HCT116 (cell line): Measurements from ENCODE around the gene FGFBP2. TPM values are rescaled to one million over a fixed set of nuclear protein-coding genes. Genes with fewer than 3 reads are reported as not detected.

Experiments
- ATAC-seq: fragments of 200-7000 bp; cut with Tn5 transposase; 2 replicates; pipeline ENCODE4 v1.9.1; 2020; ENCODE audit warnings: mild to moderate bottlenecking, moderate library complexity
- BruUV-seq: library from RNA; stranded (reverse); fragments of 400-500 nt; replicated peaks from 2 replicates; lab custom pipeline; 2021; lab: Mats Ljungman, UMichigan
- CTCF ChIA-PET: fragments of 300-600 bp; sonication (Branson Sonifier 250); formaldehyde crosslinking; loops from one replicate; lab custom pipeline; 2021; ENCODE audit warnings: antibody characterized with exemption; lab: Charles Lee
- POLR2A ChIA-PET: fragments of 300-600, 350-600 bp; sonication (Branson Sonifier 250); formaldehyde crosslinking; loops from one replicate; lab custom pipeline; 2021; ENCODE audit warnings: antibody characterized with exemption; lab: Charles Lee
- RAD21 ChIA-PET, 2 experiments: fragments of 300-600 bp; sonication (Branson Sonifier 250); formaldehyde crosslinking; loops; one replicate each; lab custom pipeline; 2023; ENCODE audit warnings: low total read pairs in 2 of 2; ENCODE audit not compliant: uncharacterized antibody in 2 of 2, unreplicated experiment in 2 of 2, low non-redundant PET in 1 of 2; lab: Charles Lee
- DNase-seq: peaks from one replicate; pipeline ENCODE4 v3.0.0-alpha.2; 2010; ENCODE audit warnings: low read depth, low spot score
- H2AFZ ChIP-seq: fragments of 200-600 bp; shearing (Covaris generic), sonication (generic); 2 replicates; pipeline ENCODE4 v1.6.1; 2017; ENCODE audit warnings: low read depth, mixed run types, mixed read lengths, antibody characterized with exemption, low read length; ENCODE audit not compliant: poor library complexity, severe bottlenecking
- H3K27ac ChIP-seq: 2 replicates; pipeline ENCODE4 v1.5.1; 2012; ENCODE audit warnings: low read depth, low read length
- H3K27me3 ChIP-seq: fragments of 200-600 bp; sonication (generic); 2 replicates; pipeline ENCODE4 v1.6.1; 2016; ENCODE audit warnings: mixed run types, low read length, mixed read lengths; ENCODE audit not compliant: insufficient read depth
- H3K36me3 ChIP-seq, 2 experiments: fragments of 200-500 bp in 1 of 2; fragments of 200-600 bp in 1 of 2; sonication (Bioruptor generic) in 1 of 2; sonication (generic) in 1 of 2; 2 replicates each; pipeline versions ENCODE4 v1.5.1 to v1.6.1; 2014 to 2016; ENCODE audit warnings: low read length in 2 of 2, inconsistent platforms in 1 of 2, mixed read lengths in 1 of 2, mixed run types in 1 of 2; ENCODE audit not compliant: insufficient read depth in 2 of 2, control insufficient read depth in 1 of 2
- H3K4me1 ChIP-seq, 2 experiments: fragments of 200-600 bp in 1 of 2; sonication (generic) in 1 of 2; 2 replicates each; pipeline versions ENCODE4 v1.5.1 to v1.6.1; 2012 to 2017; ENCODE audit warnings: low read length in 2 of 2, inconsistent platforms in 1 of 2, mild to moderate bottlenecking in 1 of 2, mixed read lengths in 1 of 2, mixed run types in 1 of 2, moderate library complexity in 1 of 2; ENCODE audit not compliant: insufficient read depth in 2 of 2, control insufficient read depth in 1 of 2
- H3K4me2 ChIP-seq: fragments of 200-600 bp; sonication (generic); 2 replicates; pipeline ENCODE4 v1.6.1; 2017; ENCODE audit warnings: mixed run types, low read length, mixed read lengths
- H3K4me3 ChIP-seq, 2 experiments: fragments of 200-600 bp in 1 of 2; sonication (generic) in 1 of 2; replicated peaks in 1 of 2; 2 replicates each; pipeline ENCODE4 v1.5.1; 2011 to 2016; ENCODE audit warnings: low read length in 2 of 2, control low read depth in 1 of 2, low read depth in 1 of 2, mild to moderate bottlenecking in 1 of 2, mixed read lengths in 1 of 2, mixed run types in 1 of 2
- H3K79me2 ChIP-seq: fragments of 200-600 bp; sonication (generic); 2 replicates; pipeline ENCODE4 v1.6.1; 2017; ENCODE audit warnings: mild to moderate bottlenecking, mixed run types, low read length, moderate library complexity, mixed read lengths; ENCODE audit not compliant: insufficient read depth
- H3K9ac ChIP-seq: fragments of 200-600 bp; sonication (generic); 2 replicates; pipeline ENCODE4 v1.6.1; 2016; ENCODE audit warnings: low read length, mixed read lengths
- H3K9me2 ChIP-seq: fragments of 200-600 bp; sonication (generic), shearing (Covaris generic); 2 replicates; pipeline ENCODE4 v1.6.1; 2017; ENCODE audit warnings: mixed run types, mild to moderate bottlenecking, moderate library complexity; ENCODE audit not compliant: insufficient read depth
- H3K9me3 ChIP-seq, 2 experiments: fragments of 200-500 bp in 1 of 2; fragments of 200-600 bp in 1 of 2; sonication (Bioruptor generic) in 1 of 2; sonication (generic) in 1 of 2; 2 replicates each; pipeline ENCODE4 v1.6.1; 2014 to 2017; ENCODE audit warnings: low read length in 2 of 2, mixed read lengths in 2 of 2, inconsistent platforms in 1 of 2, low read depth in 1 of 2, mild to moderate bottlenecking in 1 of 2, mixed run types in 1 of 2, moderate library complexity in 1 of 2; ENCODE audit not compliant: control insufficient read depth in 1 of 2, insufficient read depth in 1 of 2
- H4K20me1 ChIP-seq: fragments of 200-600 bp; sonication (generic), shearing (Covaris generic); 2 replicates; pipeline ENCODE4 v1.6.1; 2017; ENCODE audit warnings: mixed run types, mild to moderate bottlenecking, moderate library complexity; ENCODE audit not compliant: insufficient read depth
- CBX3 ChIP-seq: IDR thresholded peaks from 2 replicates; pipeline ENCODE4 v1.6.1; 2012; ENCODE audit warnings: low read depth
- CEBPB ChIP-seq: IDR thresholded peaks from 2 replicates; pipeline ENCODE4 v1.6.1; 2012; ENCODE audit warnings: low read depth
- EGR1 ChIP-seq: IDR thresholded peaks from 2 replicates; pipeline ENCODE4 v1.6.1; 2012; ENCODE audit warnings: low read depth
- ELF1 ChIP-seq: IDR thresholded peaks from 2 replicates; pipeline ENCODE4 v1.6.1; 2012; ENCODE audit warnings: low read depth, borderline replicate concordance
- FOSL1 ChIP-seq: IDR thresholded peaks from 2 replicates; pipeline ENCODE4 v1.6.1; 2012; ENCODE audit warnings: low read depth
- JUND ChIP-seq: IDR thresholded peaks from 2 replicates; pipeline ENCODE4 v1.6.1; 2012
- RAD21 ChIP-seq: IDR thresholded peaks from 2 replicates; pipeline ENCODE4 v1.6.1; 2012; ENCODE audit warnings: low read depth, mild to moderate bottlenecking
- ZFX ChIP-seq: fragments of 450-650 bp; IDR thresholded peaks from 2 replicates; pipeline ENCODE4 v1.6.1; 2017
- ZNF274 ChIP-seq: fragments of 200-500 bp; sonication (Bioruptor generic); IDR thresholded peaks from 2 replicates; pipeline ENCODE4 v1.6.1; 2014; ENCODE audit warnings: mild to moderate bottlenecking, low read depth, low read length, inconsistent platforms
- intact Hi-C: fragments of 100-400 bp; cut with micrococcal nuclease; formaldehyde crosslinking; loops from 2 replicates; pipeline ENCODE4 v1.10.0; 2022
- total RNA-seq: library from RNA; stranded (reverse); gene quantifications from one replicate; pipeline ENCODE4 v1.2.1, GENCODE V29; 2021; ENCODE audit not compliant: unreplicated experiment
- TF ChIP-seq, protein P1 (sequence below): IDR thresholded peaks from 2 replicates; pipeline ENCODE4 v1.6.1; 2012
- TF ChIP-seq, protein P2 (sequence below): IDR thresholded peaks from 2 replicates; pipeline ENCODE4 v1.6.1; 2012
- TF ChIP-seq, protein P3 (sequence below), 3 experiments: fragments of 200-600 bp in 1 of 3; sonication (generic) in 1 of 3; IDR thresholded peaks in 2 of 3; conservative IDR thresholded peaks in 1 of 3; 2 replicates each; pipeline ENCODE4 v1.5.1; 2012 to 2017; ENCODE audit warnings: low read depth in 2 of 3, low read length in 2 of 3, antibody characterized with exemption in 1 of 3, borderline replicate concordance in 1 of 3, control low read depth in 1 of 3, mild to moderate bottlenecking in 1 of 3, mixed read lengths in 1 of 3, mixed run types in 1 of 3, moderate library complexity in 1 of 3; ENCODE audit not compliant: insufficient read depth in 1 of 3

Gene FGFBP2
- total RNA-seq, 1 experiment from 2014 or later = not detected

DNA sequence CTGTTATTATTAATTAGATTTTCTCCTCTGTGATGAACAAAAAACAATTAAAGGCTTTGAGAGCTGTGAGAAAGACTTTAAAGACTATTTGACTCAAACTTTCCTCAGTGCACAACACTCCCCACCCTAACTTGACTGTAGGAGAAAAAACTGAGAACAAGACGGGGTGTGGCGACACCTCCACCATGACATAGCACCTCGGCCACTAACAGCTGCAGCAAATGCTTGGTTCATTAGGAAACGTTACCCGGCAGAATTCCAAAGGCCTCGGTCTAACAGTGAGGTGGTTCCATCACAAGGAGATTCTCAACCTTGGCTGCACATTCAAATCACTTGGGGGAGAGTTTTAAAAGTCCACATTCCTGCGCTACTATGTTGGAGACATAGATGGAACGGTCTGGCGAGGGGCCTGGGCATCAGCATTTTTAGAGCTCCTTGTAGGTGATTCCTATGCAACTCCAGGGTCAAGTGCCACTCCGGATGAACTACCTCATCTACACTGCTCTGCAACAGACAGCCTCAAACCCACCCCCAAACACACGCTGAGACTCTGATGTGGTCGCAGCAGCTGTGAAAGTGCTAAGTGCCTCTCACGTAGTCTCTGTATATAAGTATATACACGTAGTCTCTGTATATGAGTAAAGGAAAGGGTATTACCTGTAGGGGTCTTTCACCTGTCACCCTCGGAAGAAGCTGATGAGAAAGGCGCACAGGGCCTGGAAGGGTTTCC lies 1.0 kb downstream of the FGFBP2 start:
- H3K9me3 ChIP-seq = no peaks in the 10 kb centered on the region; a peak in 1 of 4 replicates
- no peak for DNase-seq
- TF ChIP-seq CEBPB (no peak), JUND (no peak), ZFX (no peak)
- TF ChIP-seq, all 23 proteins: peak for 0
- Histone ChIP-seq H4K20me1 (no peaks in the 10 kb centered on the region), H3K27me3 (no peaks in the 10 kb centered on the region), H3K27ac (no peak overlapping the region), H3K9ac (no peak overlapping the region), H3K36me3 (no peaks in the 10 kb centered on the region), H2AFZ (no peak overlapping the region), H3K79me2 (no peaks in the 10 kb centered on the region), H3K9me2 (no peaks in the 10 kb centered on the region), H3K4me1 (peaks cover 0 to 7% of the 10 kb centered on the region in 2 experiments; a peak in 1 of 4 replicates), H3K4me2 (no peak overlapping the region), H3K4me3 (no peak overlapping the region)
- CTCF ChIA-PET = interaction anchor here (1.0 to 2.8 kb wide), 3 partner anchors 79 to 303 kb away, joined by 4 to 32 read pairs (median 5); no protein-coding TSS in a partner anchor
- no TSS peak for BruUV-seq
- ATAC-seq = no peak
- POLR2A ChIA-PET = no interaction called here
- RAD21 ChIA-PET = no interaction called here
- intact Hi-C loops = no loop called here

DNA sequence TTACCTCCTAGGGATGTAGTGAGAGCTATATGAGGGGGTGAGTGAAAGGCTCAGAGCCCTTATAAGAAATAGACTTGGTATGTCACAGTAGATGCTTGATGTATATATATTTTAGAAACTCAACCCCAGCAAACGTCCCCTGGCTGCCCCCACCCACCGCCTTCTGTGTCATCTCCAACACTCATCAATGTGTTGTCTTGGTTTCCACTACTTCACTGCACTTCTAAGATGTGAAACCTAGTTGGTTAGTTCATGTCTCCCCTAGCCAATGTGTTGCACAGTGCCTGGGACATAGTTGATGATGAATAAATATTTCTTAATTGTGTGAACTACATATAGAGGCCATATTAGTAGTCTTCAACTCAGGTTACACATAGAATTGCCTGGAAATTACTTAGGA lies 4.4 kb downstream of the FGFBP2 start:
- no peaks in the 10 kb centered on the region for H3K9me3 ChIP-seq
- ChIA-PET POLR2A (no interaction called here), CTCF (interaction anchor here (1.0 to 2.1 kb wide), 3 partner anchors 76 to 306 kb away, joined by 3 to 13 read pairs (median 11); no protein-coding TSS in a partner anchor)
- no peaks in the 10 kb centered on the region for H3K27me3 ChIP-seq
- H3K27ac ChIP-seq = no peak overlapping the region
- H3K4me2 ChIP-seq = no peak overlapping the region
- no peaks in the 10 kb centered on the region for H4K20me1 ChIP-seq
- no peak overlapping the region for H3K9ac ChIP-seq
- no TSS peak for BruUV-seq
- no peak overlapping the region for H2AFZ ChIP-seq
- H3K4me3 ChIP-seq = no peak overlapping the region
- no peaks in the 10 kb centered on the region for H3K36me3 ChIP-seq
- TF ChIP-seq, protein P1, sequence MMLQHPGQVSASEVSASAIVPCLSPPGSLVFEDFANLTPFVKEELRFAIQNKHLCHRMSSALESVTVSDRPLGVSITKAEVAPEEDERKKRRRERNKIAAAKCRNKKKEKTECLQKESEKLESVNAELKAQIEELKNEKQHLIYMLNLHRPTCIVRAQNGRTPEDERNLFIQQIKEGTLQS = no peak
- TF ChIP-seq ZNF274 = no peak
- TF ChIP-seq, protein P2, sequence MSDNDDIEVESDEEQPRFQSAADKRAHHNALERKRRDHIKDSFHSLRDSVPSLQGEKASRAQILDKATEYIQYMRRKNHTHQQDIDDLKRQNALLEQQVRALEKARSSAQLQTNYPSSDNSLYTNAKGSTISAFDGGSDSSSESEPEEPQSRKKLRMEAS = no peak
- TF ChIP-seq ZFX = no peak
- TF ChIP-seq, protein P3, sequence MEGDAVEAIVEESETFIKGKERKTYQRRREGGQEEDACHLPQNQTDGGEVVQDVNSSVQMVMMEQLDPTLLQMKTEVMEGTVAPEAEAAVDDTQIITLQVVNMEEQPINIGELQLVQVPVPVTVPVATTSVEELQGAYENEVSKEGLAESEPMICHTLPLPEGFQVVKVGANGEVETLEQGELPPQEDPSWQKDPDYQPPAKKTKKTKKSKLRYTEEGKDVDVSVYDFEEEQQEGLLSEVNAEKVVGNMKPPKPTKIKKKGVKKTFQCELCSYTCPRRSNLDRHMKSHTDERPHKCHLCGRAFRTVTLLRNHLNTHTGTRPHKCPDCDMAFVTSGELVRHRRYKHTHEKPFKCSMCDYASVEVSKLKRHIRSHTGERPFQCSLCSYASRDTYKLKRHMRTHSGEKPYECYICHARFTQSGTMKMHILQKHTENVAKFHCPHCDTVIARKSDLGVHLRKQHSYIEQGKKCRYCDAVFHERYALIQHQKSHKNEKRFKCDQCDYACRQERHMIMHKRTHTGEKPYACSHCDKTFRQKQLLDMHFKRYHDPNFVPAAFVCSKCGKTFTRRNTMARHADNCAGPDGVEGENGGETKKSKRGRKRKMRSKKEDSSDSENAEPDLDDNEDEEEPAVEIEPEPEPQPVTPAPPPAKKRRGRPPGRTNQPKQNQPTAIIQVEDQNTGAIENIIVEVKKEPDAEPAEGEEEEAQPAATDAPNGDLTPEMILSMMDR (IDR thresholded peaks at IDR 0.05 in 2 of 3, conservative IDR thresholded peaks at IDR 0.05 in 1 of 3; ENCODE audit: borderline replicate concordance in 1 of 3, insufficient read depth in 1 of 3, low read depth in 2 of 3, low read length in 2 of 3) = no peak
- TF ChIP-seq RAD21 = no peak
- TF ChIP-seq ELF1 = no peak
- TF ChIP-seq CBX3 = no peak
- TF ChIP-seq FOSL1 = no peak
- TF ChIP-seq EGR1 = no peak
- TF ChIP-seq, all 23 proteins: peak for 0
- Histone ChIP-seq H3K9me2 (no peaks in the 10 kb centered on the region), H3K4me1 (peaks cover 0 to 14% of the 10 kb centered on the region in 2 experiments; a peak in 3 of 4 replicates), H3K79me2 (no peaks in the 10 kb centered on the region)
- no peak for DNase-seq
- intact Hi-C loops = no loop called here
- RAD21 ChIA-PET = interaction anchor here (0.9 to 1.4 kb wide), 2 partner anchors 153 kb away, joined by 4 read pairs; no protein-coding TSS in a partner anchor
- ATAC-seq = no peak
